Measurements from ENCODE around the gene ALKBH6.

Gene ALKBH6

GRCh38 chr19:36010402-36010801 lies 3.6 kb downstream of the ALKBH6 start:
- Histone ChIP-seq H3K36me3 (peaks cover 11% of the 10 kb centered on the region), H3K27me3 (peaks cover 27% of the 10 kb centered on the region), H3K4me3 (ENCODE audit: low read depth in 1 of 2, low read length in 1 of 2) (no peak overlapping the region), H3K4me1 (ENCODE audit: control insufficient read depth in 1 of 2, insufficient read depth in 1 of 2, low read depth in 1 of 2, low read length in 1 of 2) (peaks cover 15 to 20% of the 10 kb centered on the region in 2 experiments), H3K27ac (no peak overlapping the region), H3K9me3 (no peaks in the 10 kb centered on the region)
- TF ChIP-seq, protein P1, sequence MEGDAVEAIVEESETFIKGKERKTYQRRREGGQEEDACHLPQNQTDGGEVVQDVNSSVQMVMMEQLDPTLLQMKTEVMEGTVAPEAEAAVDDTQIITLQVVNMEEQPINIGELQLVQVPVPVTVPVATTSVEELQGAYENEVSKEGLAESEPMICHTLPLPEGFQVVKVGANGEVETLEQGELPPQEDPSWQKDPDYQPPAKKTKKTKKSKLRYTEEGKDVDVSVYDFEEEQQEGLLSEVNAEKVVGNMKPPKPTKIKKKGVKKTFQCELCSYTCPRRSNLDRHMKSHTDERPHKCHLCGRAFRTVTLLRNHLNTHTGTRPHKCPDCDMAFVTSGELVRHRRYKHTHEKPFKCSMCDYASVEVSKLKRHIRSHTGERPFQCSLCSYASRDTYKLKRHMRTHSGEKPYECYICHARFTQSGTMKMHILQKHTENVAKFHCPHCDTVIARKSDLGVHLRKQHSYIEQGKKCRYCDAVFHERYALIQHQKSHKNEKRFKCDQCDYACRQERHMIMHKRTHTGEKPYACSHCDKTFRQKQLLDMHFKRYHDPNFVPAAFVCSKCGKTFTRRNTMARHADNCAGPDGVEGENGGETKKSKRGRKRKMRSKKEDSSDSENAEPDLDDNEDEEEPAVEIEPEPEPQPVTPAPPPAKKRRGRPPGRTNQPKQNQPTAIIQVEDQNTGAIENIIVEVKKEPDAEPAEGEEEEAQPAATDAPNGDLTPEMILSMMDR (IDR thresholded peaks at IDR 0.05): no peak

DNA sequence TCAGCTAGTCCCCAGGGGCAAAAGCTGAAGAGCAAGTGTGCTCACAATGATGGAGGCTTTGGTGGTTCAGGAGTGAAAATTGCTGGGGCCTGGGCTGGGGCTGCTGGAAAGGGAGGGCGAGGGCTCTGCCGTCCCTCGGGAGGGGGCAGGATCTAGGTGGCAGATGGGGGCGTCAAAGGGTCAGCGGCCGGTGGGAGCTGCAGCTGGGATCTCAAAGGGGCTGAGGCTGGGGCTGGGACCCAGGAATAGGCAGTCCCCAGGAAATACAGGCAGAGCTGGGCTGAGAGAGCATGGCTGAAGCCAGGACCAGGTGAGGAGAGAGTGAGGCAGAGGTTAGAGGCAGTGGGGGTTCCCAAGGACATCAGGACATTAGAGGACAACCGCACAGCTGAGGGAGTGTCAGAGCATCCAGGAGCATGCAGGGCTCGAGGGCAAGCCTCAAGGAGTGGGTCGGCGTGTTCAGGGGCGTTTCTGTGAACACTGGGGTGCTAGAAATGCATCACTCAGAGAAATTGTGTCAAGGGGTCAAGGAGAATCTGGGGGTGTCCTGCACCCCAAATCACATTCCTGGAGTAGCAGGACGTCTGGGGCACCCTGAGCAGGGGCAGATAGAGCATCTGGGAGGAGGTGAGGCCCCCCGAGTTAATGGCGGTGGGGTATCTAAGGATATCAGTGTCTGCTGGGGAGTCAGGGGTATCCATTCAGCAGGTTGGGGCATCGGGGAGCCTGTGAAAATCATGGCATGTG lies 4.2 kb downstream of the ALKBH6 start:
- H3K36me3 ChIP-seq: peaks cover 11% of the 10 kb centered on the region
- H3K4me1 ChIP-seq (ENCODE audit: control insufficient read depth in 1 of 2, insufficient read depth in 1 of 2, low read depth in 1 of 2, low read length in 1 of 2): peaks cover 14 to 19% of the 10 kb centered on the region in 2 experiments
- no peak overlapping the region for H3K27ac ChIP-seq
- H3K4me3 ChIP-seq (ENCODE audit: low read depth in 1 of 2, low read length in 1 of 2): no peak overlapping the region
- TF ChIP-seq, protein P1 (IDR thresholded peaks at IDR 0.05): no peak
- H3K9me3 ChIP-seq: no peaks in the 10 kb centered on the region
- H3K27me3 ChIP-seq: peaks cover 27% of the 10 kb centered on the region

DNA sequence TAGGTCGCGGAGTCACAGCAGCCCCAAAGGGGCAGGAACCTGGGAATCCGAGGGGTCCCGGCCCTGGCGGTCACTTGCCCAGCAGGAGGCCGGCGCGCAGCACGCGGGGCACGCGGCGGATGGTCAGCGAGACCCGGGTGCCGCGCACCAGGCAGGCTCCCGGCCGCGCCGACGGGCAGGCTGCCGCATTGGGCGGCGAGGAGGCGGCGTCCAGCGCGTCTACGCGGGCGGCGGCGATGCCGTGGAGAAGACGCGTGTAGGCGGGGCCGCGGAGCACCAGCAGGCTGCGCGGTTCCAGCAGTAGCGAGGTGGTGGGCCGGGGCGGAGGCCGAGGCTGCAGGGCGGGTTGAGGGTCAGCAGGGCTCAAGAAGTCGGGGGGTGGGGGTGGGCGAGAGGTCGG lies 4.8 kb downstream of the ALKBH6 start:
- no peak overlapping the region for H3K4me3 ChIP-seq (ENCODE audit: low read depth in 1 of 2, low read length in 1 of 2)
- peaks cover 27% of the 10 kb centered on the region for H3K27me3 ChIP-seq
- H3K27ac ChIP-seq: no peak overlapping the region
- TF ChIP-seq, protein P1 (IDR thresholded peaks at IDR 0.05): no peak
- H3K36me3 ChIP-seq: peaks cover 11% of the 10 kb centered on the region
- H3K4me1 ChIP-seq (ENCODE audit: control insufficient read depth in 1 of 2, insufficient read depth in 1 of 2, low read depth in 1 of 2, low read length in 1 of 2): peaks cover 10 to 16% of the 10 kb centered on the region in 2 experiments
- H3K9me3 ChIP-seq: no peaks in the 10 kb centered on the region

GRCh38 chr19:36008336-36008978 lies 5.6 kb downstream of the ALKBH6 start, which contains the start of gene SYNE4:
Gene SYNE4 (minus strand): TSS chr19:36008813. CDS start chr19:36008681, 132 bp downstream.
- Histone ChIP-seq H3K36me3 (peaks cover 11% of the 10 kb centered on the region), H3K4me3 (ENCODE audit: low read depth in 1 of 2, low read length in 1 of 2) (no peak within 1 kb of the TSS), H3K27ac (no peak within 1 kb of the TSS), H3K27me3 (peaks cover 27% of the 10 kb centered on the region), H3K4me1 (ENCODE audit: control insufficient read depth in 1 of 2, insufficient read depth in 1 of 2, low read depth in 1 of 2, low read length in 1 of 2) (peaks cover 5 to 12% of the 10 kb centered on the region in 2 experiments), H3K9me3 (no peaks in the 10 kb centered on the region)
- TF ChIP-seq, protein P1 (IDR thresholded peaks at IDR 0.05): no peak

- Histone ChIP-seq H3K27ac (no peak overlapping the region), H3K27me3 (peaks cover 27% of the 10 kb centered on the region), H3K9me3 (no peaks in the 10 kb centered on the region), H3K4me1 (ENCODE audit: control insufficient read depth in 1 of 2, insufficient read depth in 1 of 2, low read depth in 1 of 2, low read length in 1 of 2) (peaks cover 0 to 6% of the 10 kb centered on the region in 2 experiments), H3K36me3 (peaks cover 11% of the 10 kb centered on the region), H3K4me3 (ENCODE audit: low read depth in 1 of 2, low read length in 1 of 2) (no peak overlapping the region)
- TF ChIP-seq, protein P1 (IDR thresholded peaks at IDR 0.05): no peak
These were observed 7.1 kb downstream of the ALKBH6 start for GRCh38 chr19:36006955-36007354.
